LNCaP clone FGC (cell line): ENCODE results near the gene BMPR1A.
"Not testable (repeated sequence)": the region's sequence is repeated elsewhere in the genome, so short reads cannot be mapped to it uniquely, and the experiment has no call there.

Source experiments
- DNase-seq: peaks from one replicate; pipeline ENCODE4 v3.0.0-alpha.2; 2011; ENCODE audit warnings: low read depth
- H3K4me3 ChIP-seq: 2 replicates; pipeline ENCODE4 v1.5.1; 2011; ENCODE audit warnings: mild to moderate bottlenecking, low read depth, low read length, control low read depth
- CTCF ChIP-seq: IDR thresholded peaks from 2 replicates; pipeline ENCODE4 v1.5.1; 2012; ENCODE audit warnings: mild to moderate bottlenecking; ENCODE audit not compliant: control insufficient read depth, insufficient read depth; ENCODE audit errors: extremely low read depth

The BMPR1A gene

DNA sequence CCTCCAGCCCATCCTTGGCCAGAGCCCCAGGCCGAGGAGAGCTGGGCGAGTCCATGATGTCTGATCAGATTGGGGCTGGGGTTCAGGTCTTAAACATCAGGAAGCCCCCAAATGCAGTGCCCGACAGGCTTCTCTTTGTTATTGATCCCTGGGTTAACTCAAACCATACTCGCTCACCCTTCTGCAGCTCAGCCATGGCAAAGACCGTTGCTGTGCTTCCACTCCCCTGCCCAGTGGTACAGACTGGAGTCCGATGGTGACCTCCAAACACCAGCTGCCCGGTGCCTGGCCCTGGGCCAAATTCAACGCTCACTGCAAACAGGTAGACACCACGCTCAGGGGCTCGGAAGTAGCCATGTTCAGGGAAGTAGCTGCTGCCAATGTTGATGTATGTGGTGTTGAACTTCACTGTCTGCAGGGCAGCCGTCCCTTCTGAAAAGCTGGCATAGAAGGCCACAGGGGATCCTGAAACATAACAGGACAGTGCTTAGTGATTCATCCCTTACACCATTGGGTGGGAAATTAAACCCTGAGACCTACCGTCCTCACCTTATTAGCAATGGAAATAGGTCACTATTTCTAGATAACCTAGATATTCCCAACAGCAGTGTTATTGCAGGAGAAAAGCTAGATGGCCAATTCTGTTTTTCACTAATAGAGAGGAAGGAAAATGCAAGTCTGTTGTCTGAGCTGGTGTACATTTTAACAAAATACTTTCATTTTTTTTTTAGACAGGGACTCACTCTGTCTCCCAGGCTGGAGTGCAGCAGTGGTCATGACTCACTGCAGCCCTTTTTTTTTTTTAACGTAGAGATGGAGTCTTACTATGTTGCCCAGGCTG, 180.5 kb downstream of the BMPR1A start:
- DNase-seq, result no peak
- TF ChIP-seq CTCF, result no peak
- H3K4me3 ChIP-seq, result no peak overlapping the region

DNA sequence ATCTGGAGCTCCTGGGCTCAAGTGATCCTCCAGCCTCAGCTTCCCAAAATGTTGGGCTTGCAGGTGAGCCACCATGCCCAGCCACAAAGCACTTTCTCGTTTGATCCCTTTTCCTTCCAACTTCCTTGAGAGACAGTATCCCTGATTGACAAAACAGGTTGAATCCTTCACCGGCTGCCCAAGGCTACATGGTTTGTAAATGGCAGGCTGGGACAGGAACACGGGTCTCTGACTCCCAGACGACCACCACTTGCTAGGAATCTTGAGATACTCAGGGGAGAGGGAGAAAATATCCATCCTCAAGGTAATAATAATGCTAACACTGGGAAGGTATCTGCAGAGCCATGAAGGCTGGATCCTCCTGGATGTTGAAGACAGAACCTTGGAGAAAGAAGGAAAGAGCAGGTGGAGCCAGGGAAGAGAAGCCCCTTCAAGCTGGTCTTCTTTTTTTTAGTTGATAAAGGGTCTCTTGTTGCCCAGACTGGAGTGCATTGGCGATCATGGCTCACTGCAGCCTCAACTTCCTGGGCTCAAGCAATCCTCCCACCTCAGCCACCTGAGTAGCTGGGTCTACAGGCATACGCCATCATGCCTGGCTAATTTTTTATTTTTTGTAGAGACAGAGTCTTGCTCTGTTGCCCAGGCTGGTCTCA, 181.2 kb downstream of the BMPR1A start:
- DNase-seq, result no peak
- no peak for TF ChIP-seq CTCF

DNA sequence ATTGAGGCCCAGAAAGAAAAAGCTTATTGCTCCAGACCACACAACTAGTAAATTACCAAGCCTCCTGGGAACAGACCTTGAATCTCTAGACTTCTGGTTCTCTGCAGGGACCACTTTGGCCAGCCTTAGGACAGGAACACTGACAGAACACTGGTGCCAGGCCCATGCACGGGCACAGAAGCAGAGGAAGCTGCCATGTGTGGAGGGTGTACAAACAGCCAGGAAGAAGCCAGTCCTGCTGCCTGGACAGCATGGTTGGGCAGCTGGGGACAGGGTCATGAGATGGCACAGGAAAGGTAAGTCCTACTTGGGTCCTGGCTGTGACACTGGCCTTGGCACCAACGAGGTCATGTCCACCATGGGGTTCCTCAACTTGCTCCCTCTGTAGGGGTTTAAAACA, 181.8 kb downstream of the BMPR1A start:
- no peak overlapping the region for H3K4me3 ChIP-seq
- no peak for DNase-seq
- TF ChIP-seq CTCF, result no peak

More for the DNA sequence above, 181.2 kb downstream of the BMPR1A start:
- no peak overlapping the region for H3K4me3 ChIP-seq

GRCh38 chr10:86940076-86940475, 183.7 kb downstream of the BMPR1A start:
- DNase-seq, H3K4me3 ChIP-seq: not testable (repeated sequence)

GRCh38 chr10:86940677-86941076, 184.3 kb downstream of the BMPR1A start:
- TF ChIP-seq CTCF, result no peak
- no peak overlapping the region for H3K4me3 ChIP-seq
- no peak for DNase-seq

- TF ChIP-seq CTCF, result no peak
- DNase-seq, result no peak
- no peak overlapping the region for H3K4me3 ChIP-seq
These were observed 185.0 kb downstream of the BMPR1A start for GRCh38 chr10:86941426-86941825.

DNA sequence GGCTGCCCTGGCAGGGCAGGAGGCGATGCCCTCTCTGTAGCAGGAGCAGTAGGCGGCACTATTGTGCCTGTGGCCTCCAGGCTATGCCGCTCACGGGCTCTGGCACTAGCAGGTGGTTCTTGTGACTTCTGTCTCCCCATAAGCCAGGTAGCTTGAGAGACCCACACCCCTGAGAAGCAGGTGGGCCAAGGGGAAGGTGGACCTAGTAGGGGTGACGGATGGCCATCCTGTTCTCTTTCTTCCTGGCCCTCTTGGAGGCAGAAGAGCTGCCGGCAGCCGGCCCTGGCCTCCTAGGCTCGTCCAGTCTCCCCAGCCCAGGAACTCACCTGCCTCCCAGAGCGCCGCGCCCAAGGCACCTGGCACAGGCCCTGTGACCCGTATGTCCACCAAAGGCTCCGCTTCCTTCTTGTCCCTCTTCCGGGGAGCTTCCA, 185.6 kb downstream of the BMPR1A start:
- no peak for TF ChIP-seq CTCF
- DNase-seq, result no peak

More for the DNA sequence above, 185.6 kb downstream of the BMPR1A start:
- no peak overlapping the region for H3K4me3 ChIP-seq
